Left lung (tissue), 10 donors: ENCODE results near the gene U2AF1L4. TPM values are rescaled to one million over a fixed set of nuclear protein-coding genes. Genes with fewer than 3 reads are reported as not detected.

ENCODE experiments used
- ATAC-seq: fragments of 200-7000 bp; cut with Tn5 transposase; one replicate; pipeline ENCODE4 v1.9.1; 2020; ENCODE audit warnings: moderate library complexity
- DNase-seq, 4 donors: peaks; one replicate each; pipeline ENCODE4 v3.0.0-alpha.2; 2013 to 2020
- H3K27ac ChIP-seq, 2 donors: fragments of 200-600 bp; sonication (generic) in 1 of 2; one replicate each; pipeline versions ENCODE4 v1.5.0 to v1.8.0; 2020 to 2021
- H3K27me3 ChIP-seq, 2 donors: fragments of 200-600 bp; sonication (generic) in 1 of 2; one replicate each; pipeline versions ENCODE4 v1.5.0 to v1.8.0; 2020 to 2021
- H3K36me3 ChIP-seq, 2 donors: fragments of 200-600 bp; sonication (generic) in 1 of 2; one replicate each; pipeline versions ENCODE4 v1.5.0 to v1.8.0; 2020 to 2021
- H3K4me1 ChIP-seq, 2 donors: fragments of 200-600 bp; one replicate each; pipeline ENCODE4 v1.8.0; 2021
- H3K4me3 ChIP-seq, 2 donors: fragments of 200-600 bp; sonication (generic) in 1 of 2; one replicate each; pipeline versions ENCODE4 v1.5.0 to v1.8.0; 2020 to 2021; ENCODE audit warnings: mild to moderate bottlenecking in 1 of 2
- H3K9me3 ChIP-seq, 2 donors: fragments of 200-600 bp; sonication (generic) in 1 of 2; one replicate each; pipeline versions ENCODE4 v1.5.0 to v1.8.0; 2020 to 2021
- CTCF ChIP-seq, 2 donors: fragments of 200-600 bp; sonication (generic) in 1 of 2; IDR thresholded peaks; one replicate each; pipeline versions ENCODE4 v1.5.0 to v1.8.0; 2021; ENCODE audit warnings: antibody characterized with exemption in 2 of 2
- intact Hi-C, 2 donors: fragments of 100-400 bp; cut with DNase I; formaldehyde crosslinking; loops; one replicate each; pipeline versions ENCODE4 v1.11.2 to v1.14.2; 2022
- polyA plus RNA-seq, 6 donors: library from polyadenylated mRNA; unstranded; fragments of 120-200 nt; gene quantifications; one replicate each; pipeline ENCODE4 v1.2.1, GENCODE V29; 2013; ENCODE audit not compliant: insufficient read length in 6 of 6
- total RNA-seq, 2 donors: library from RNA; stranded (reverse); fragmentation: NEBNext Ultra II Directional; extraction: Animal tissue kit (Norgen Biotek cat#: 25700); gene quantifications; one replicate each; pipeline ENCODE4 v1.2.1, GENCODE V29; 2021
- donor health status: DM: no; HTN: yes; CAD: no.
- donor health status: DM: no; HTN: no; CAD: no.

Gene U2AF1L4
- total and polyA plus RNA-seq, 8 donors = 15.2 to 20.5 (median 16.5) TPM

GRCh38 chr19:35776102-35776788 lies 31.0 kb upstream of the U2AF1L4 start:
- H3K27me3 ChIP-seq = no peaks in the 10 kb centered on the region
- H3K4me3 ChIP-seq = peak overlapping the region; percentile 86 to 93
- no peak overlapping the region for H3K27ac ChIP-seq
- TF ChIP-seq CTCF (IDR thresholded peaks at IDR 0.05) = no peak
- ATAC-seq (no peak), DNase-seq (no peak)
- intact Hi-C loops = no loop called here
- peaks cover 0 to 17% of the 10 kb centered on the region in 2 donors for H3K4me1 ChIP-seq
- H3K9me3 ChIP-seq = no peaks in the 10 kb centered on the region
- peaks cover 0 to 25% of the 10 kb centered on the region in 2 donors for H3K36me3 ChIP-seq

GRCh38 chr19:35775298-35776101 lies 30.3 kb upstream of the U2AF1L4 start, which contains the start of gene ARHGAP33:
TSS of gene ARHGAP33 (plus strand) at chr19:35775564. CDS start at chr19:35775659, 95 bp downstream.
- intact Hi-C loops = no loop called here
- ATAC-seq = peak; percentile 99
- Histone ChIP-seq H3K27me3 (no peaks in the 10 kb centered on the region), H3K27ac (peak within 1 kb of the TSS in 1 of 2 donors; percentile 41), H3K4me1 (peaks cover 0 to 17% of the 10 kb centered on the region in 2 donors), H3K4me3 (peak within 1 kb of the TSS; percentile 86 to 93), H3K9me3 (no peaks in the 10 kb centered on the region), H3K36me3 (peaks cover 0 to 17% of the 10 kb centered on the region in 2 donors)
- TF ChIP-seq CTCF (IDR thresholded peaks at IDR 0.05) = no peak
- DNase-seq = peak; percentile 96 to 99 (median 98)

GRCh38 chr19:35775046-35775297 lies 29.8 kb upstream of the U2AF1L4 start:
- no peak overlapping the region for H3K27ac ChIP-seq
- intact Hi-C loops = no loop called here
- peak overlapping the region; percentile 86 to 93 for H3K4me3 ChIP-seq
- ATAC-seq (peak; percentile 5), DNase-seq (no peak)
- TF ChIP-seq CTCF (IDR thresholded peaks at IDR 0.05) = no peak
- H3K4me1 ChIP-seq = peaks cover 0 to 17% of the 10 kb centered on the region in 2 donors
- H3K36me3 ChIP-seq = peaks cover 0 to 12% of the 10 kb centered on the region in 2 donors
- no peaks in the 10 kb centered on the region for H3K9me3 ChIP-seq
- H3K27me3 ChIP-seq = no peaks in the 10 kb centered on the region

- intact Hi-C loops = no loop called here
- Histone ChIP-seq H3K27me3 (no peaks in the 10 kb centered on the region), H3K27ac (no peak overlapping the region), H3K4me3 (peak overlapping the region; percentile 86 to 93), H3K4me1 (peaks cover 0 to 17% of the 10 kb centered on the region in 2 donors), H3K9me3 (no peaks in the 10 kb centered on the region), H3K36me3 (peaks cover 0 to 11% of the 10 kb centered on the region in 2 donors)
- DNase-seq (no peak), ATAC-seq (no peak)
- no peak for TF ChIP-seq CTCF (IDR thresholded peaks at IDR 0.05)
Measured at GRCh38 chr19:35774274-35775045, 29.2 kb upstream of the U2AF1L4 start.
